Right atrium auricular region (tissue), 2 donors: Measurements from ENCODE around the gene MYCT1. TPM values are rescaled to one million over a fixed set of nuclear protein-coding genes. Genes with fewer than 3 reads are reported as not detected.

Experiments
- DNase-seq: peaks from one replicate; pipeline ENCODE4 v3.0.0-alpha.2; 2019; ENCODE audit warnings: low spot score
- H3K27ac ChIP-seq, 2 donors: fragments of 200-600 bp; sonication (generic); 1 replicate in 1 of 2; 2 replicates in 1 of 2; pipeline ENCODE4 v1.5.1; 2016 to 2019
- H3K27me3 ChIP-seq, 2 donors: fragments of 200-600 bp; sonication (generic); one replicate each; pipeline versions ENCODE4 v1.5.1 to v1.6.0; 2017 to 2019
- H3K36me3 ChIP-seq: fragments of 200-600 bp; sonication (generic); one replicate; pipeline ENCODE4 v1.5.1; 2016
- H3K4me1 ChIP-seq, 2 donors: fragments of 200-600 bp; sonication (generic); one replicate each; pipeline versions ENCODE4 v1.5.1 to v1.6.0; 2017 to 2019
- H3K4me3 ChIP-seq, 2 donors: fragments of 200-600 bp; sonication (generic); 1 replicate in 1 of 2; 2 replicates in 1 of 2; pipeline ENCODE4 v1.5.1; 2017 to 2019; ENCODE audit warnings: mild to moderate bottlenecking in 1 of 2, moderate library complexity in 1 of 2
- H3K9me3 ChIP-seq, 2 donors: fragments of 200-600 bp; sonication (generic); one replicate each; pipeline ENCODE4 v1.5.1; 2019
- CTCF ChIP-seq, 2 donors: fragments of 200-600 bp; sonication (generic); IDR thresholded peaks; one replicate each; pipeline ENCODE4 v1.5.1; 2019; ENCODE audit warnings: antibody characterized with exemption in 2 of 2
- total RNA-seq, 2 donors: library from RNA; depleted of rRNA; stranded (reverse); fragments of >200 nt; gene quantifications; one replicate each; pipeline ENCODE4 v1.1.0, GENCODE V29; 2016

Gene MYCT1
- total RNA-seq, 2 donors from 2014 or later: 8.1 to 15.0 TPM

DNA sequence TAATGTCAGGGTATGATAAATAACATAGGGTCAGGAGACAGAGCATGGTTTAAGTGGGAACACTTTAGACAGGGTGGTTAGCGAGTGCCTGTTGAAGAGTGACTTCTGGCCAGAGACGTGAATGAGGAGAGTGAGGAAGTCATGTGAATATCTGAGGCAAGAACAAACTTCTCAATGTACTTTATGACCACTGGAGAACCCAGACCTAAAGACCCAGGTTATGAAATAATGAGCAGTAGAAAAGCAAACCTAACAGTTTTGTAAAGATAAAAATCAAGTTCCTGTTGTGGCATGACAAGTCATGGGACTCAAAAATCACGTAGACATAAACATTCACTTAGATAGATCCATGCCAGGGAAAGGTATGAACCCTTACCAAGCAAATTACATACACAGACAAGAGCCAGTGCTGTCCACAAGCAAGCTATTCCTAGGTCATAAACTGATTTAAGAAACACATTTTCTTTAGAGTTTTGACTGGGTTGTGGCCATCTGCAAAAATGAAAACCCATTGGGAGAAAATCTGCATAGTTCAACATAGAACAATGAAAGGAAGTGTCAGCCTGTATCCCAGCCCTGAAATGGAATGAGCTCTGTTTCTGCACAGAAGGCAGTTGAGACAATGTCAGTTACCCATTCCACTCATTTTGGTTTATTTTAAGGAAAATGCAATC lies 2.2 kb upstream of the MYCT1 start:
- Histone ChIP-seq H3K27me3 (no peaks in the 10 kb centered on the region), H3K36me3 (no peaks in the 10 kb centered on the region), H3K9me3 (no peaks in the 10 kb centered on the region), H3K4me3 (no peak overlapping the region), H3K4me1 (no peaks in the 10 kb centered on the region), H3K27ac (peak overlapping the region in 1 of 2 donors; percentile 27)
- no peak for DNase-seq
- TF ChIP-seq CTCF (IDR thresholded peaks at IDR 0.05): no peak

GRCh38 chr6:152696522-152696921 lies 1.2 kb upstream of the MYCT1 start:
- no peak overlapping the region for H3K4me3 ChIP-seq
- H3K27me3 ChIP-seq: no peaks in the 10 kb centered on the region
- no peak overlapping the region for H3K27ac ChIP-seq
- no peaks in the 10 kb centered on the region for H3K36me3 ChIP-seq
- H3K9me3 ChIP-seq: no peaks in the 10 kb centered on the region
- TF ChIP-seq CTCF (IDR thresholded peaks at IDR 0.05): no peak
- H3K4me1 ChIP-seq: no peaks in the 10 kb centered on the region
- no peak for DNase-seq

DNA sequence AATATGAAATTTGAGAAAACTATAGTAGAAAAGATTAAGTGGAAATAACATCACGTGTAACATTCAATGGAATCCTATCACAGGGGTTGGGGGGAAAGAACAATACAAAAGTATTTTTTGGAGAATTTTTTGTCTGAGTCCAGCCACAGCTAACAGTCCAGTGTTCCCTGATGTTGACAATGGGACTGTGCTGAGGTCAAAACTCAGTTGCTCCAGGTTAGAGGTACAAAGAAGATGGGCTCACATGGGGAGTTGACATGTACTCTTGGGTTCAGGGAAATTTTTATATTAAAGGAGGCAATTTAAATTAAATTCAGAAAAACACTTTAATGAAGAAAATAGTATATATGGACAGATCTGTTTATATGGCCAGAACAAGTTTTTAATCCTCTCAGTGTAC lies 995 bp downstream of the MYCT1 start:
- TF ChIP-seq CTCF (IDR thresholded peaks at IDR 0.05): no peak
- DNase-seq: no peak
- H3K27me3 ChIP-seq: no peaks in the 10 kb centered on the region
- H3K4me3 ChIP-seq: peak overlapping the region; percentile 9 to 32
- H3K4me1 ChIP-seq: no peaks in the 10 kb centered on the region
- H3K27ac ChIP-seq: peak overlapping the region; percentile 4 to 32
- no peaks in the 10 kb centered on the region for H3K9me3 ChIP-seq
- no peaks in the 10 kb centered on the region for H3K36me3 ChIP-seq

DNA sequence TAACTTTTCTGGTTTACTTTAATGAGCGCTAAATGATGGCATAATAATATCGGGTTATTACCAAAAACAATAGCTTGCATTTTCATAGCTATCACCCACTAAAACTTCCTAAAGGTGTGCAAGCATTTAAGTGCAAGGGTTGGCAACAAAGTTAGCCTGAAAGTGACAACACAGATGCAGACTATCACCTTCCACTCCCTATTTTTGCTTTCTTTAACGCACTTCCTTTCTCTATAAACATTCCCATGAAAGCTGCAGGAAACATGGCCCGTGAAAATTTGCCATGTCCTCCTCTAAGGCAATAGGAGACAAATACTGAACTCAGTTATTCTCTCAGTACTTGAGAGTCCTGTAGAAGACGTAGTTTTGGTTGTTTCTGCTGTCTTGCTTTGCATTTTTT lies 2.7 kb downstream of the MYCT1 start:
- Histone ChIP-seq H3K9me3 (no peaks in the 10 kb centered on the region), H3K36me3 (no peaks in the 10 kb centered on the region), H3K27ac (peak overlapping the region in 1 of 2 donors; percentile 23), H3K27me3 (no peaks in the 10 kb centered on the region), H3K4me3 (peak overlapping the region; percentile 13 to 32), H3K4me1 (no peaks in the 10 kb centered on the region)
- DNase-seq: no peak
- TF ChIP-seq CTCF (IDR thresholded peaks at IDR 0.05): no peak

DNA sequence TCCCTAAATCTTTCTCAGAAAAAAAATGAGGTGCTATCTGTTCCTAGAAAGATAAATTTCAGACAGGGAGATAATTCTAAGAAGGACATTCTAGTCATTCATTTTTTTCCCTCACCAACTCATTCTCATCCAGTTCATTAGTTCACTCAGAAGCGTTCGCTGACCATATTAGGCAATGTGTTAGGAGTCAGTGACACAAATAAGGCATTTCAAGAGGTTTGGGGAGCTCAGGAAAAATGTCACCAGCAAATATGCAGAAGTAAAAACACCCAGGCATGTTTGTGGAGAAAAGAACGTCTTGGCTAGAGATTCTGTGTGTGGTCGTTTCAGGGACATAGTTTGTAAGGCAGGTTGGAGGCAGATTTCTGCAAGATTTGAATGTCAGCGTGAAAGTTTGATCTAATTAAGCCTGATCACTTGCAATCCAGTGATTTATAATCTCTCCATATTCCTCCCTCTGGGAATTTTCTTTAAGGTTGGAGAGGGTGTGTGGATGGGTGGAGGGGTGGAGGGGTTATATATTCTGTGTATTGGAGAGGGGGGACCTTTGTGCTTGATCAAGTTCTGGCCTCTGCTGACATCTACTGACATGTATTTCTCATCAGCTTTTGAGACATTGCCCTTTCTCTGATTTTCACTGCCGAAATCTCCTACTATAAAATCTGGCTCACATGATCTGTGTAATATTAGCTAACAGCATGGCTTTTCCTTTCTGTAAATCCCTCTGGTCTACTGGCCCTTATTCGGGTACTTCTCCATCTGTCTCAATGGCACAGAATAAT lies 3.6 kb downstream of the MYCT1 start:
- no peak for DNase-seq
- TF ChIP-seq CTCF (IDR thresholded peaks at IDR 0.05): peak in 1 of 2 donors; percentile 30
- Histone ChIP-seq H3K9me3 (no peaks in the 10 kb centered on the region), H3K27ac (peak overlapping the region; percentile 10 to 23), H3K4me1 (no peaks in the 10 kb centered on the region), H3K36me3 (no peaks in the 10 kb centered on the region), H3K4me3 (peak overlapping the region in 1 of 2 donors; percentile 32), H3K27me3 (no peaks in the 10 kb centered on the region)
